ENCODE measurements around the gene PTPRG. TPM values are rescaled to one million over a fixed set of nuclear protein-coding genes. Genes with fewer than 3 reads are reported as not detected.

Gene PTPRG
- total RNA-seq, 1 experiment from 2014 or later: 0.74 TPM

- ATAC-seq (no peak), DNase-seq (ENCODE audit: low read depth, low spot score) (no peak)
- intact Hi-C loops (cut with micrococcal nuclease; ENCODE audit: unreplicated experiment): no loop called here
- no peak for TF ChIP-seq TCF7L2 (IDR thresholded peaks at IDR 0.05; ENCODE audit: low read depth, low read length)
- TF ChIP-seq SIN3A (IDR thresholded peaks at IDR 0.05; ENCODE audit: borderline replicate concordance, insufficient read depth, low read depth, low read length): no peak
- no peak for TF ChIP-seq REST (IDR thresholded peaks at IDR 0.05; ENCODE audit: insufficient read depth in 1 of 2, low read depth in 2 of 2, low read length in 1 of 2)
- no peak for TF ChIP-seq CTCF (IDR thresholded peaks at IDR 0.05)
- no peak for TF ChIP-seq POLR2AphosphoS5 (IDR thresholded peaks at IDR 0.05; ENCODE audit: low read depth, low read length)
- CTCF ChIA-PET: no interaction called here
- H3K27me3 ChIP-seq (ENCODE audit: control insufficient read depth, insufficient read depth, low read length): no peaks in the 10 kb centered on the region
- no peaks in the 10 kb centered on the region for H3K9me3 ChIP-seq (ENCODE audit: control insufficient read depth, insufficient read depth, low read depth, low read length)
- H3K27ac ChIP-seq (ENCODE audit: low read length): no peak overlapping the region
- no peaks in the 10 kb centered on the region for H3K4me1 ChIP-seq (ENCODE audit: control insufficient read depth, insufficient read depth, low read length)
- POLR2A ChIA-PET: no interaction called here
- no peaks in the 10 kb centered on the region for H3K36me3 ChIP-seq (ENCODE audit: control insufficient read depth, insufficient read depth, low read length)
- in situ Hi-C loops (cut with HindIII; ENCODE audit: low pct_unique_long_range_greater_than_20kb, low sequenced_read_pairs): no loop called here
- BruUV-seq (replicated peaks): no TSS peak
- H3K4me3 ChIP-seq (ENCODE audit: low read depth in 2 of 2, low read length in 2 of 2): no peak overlapping the region
Measured at GRCh38 chr3:61901986-61902385, 340.6 kb downstream of the PTPRG start.

- ChIA-PET POLR2A (no interaction called here), CTCF (no interaction called here)
- BruUV-seq (replicated peaks): no TSS peak
- H3K9me3 ChIP-seq (ENCODE audit: control insufficient read depth, insufficient read depth, low read depth, low read length): no peaks in the 10 kb centered on the region
- no peak overlapping the region for H3K27ac ChIP-seq (ENCODE audit: low read length)
- DNase-seq (ENCODE audit: low read depth, low spot score) (no peak), ATAC-seq (no peak)
- no peak for TF ChIP-seq SIN3A (IDR thresholded peaks at IDR 0.05; ENCODE audit: borderline replicate concordance, insufficient read depth, low read depth, low read length)
- no peak for TF ChIP-seq TCF7L2 (IDR thresholded peaks at IDR 0.05; ENCODE audit: low read depth, low read length)
- TF ChIP-seq POLR2AphosphoS5 (IDR thresholded peaks at IDR 0.05; ENCODE audit: low read depth, low read length): no peak
- no peak for TF ChIP-seq REST (IDR thresholded peaks at IDR 0.05; ENCODE audit: insufficient read depth in 1 of 2, low read depth in 2 of 2, low read length in 1 of 2)
- no peak for TF ChIP-seq CTCF (IDR thresholded peaks at IDR 0.05)
- no peak overlapping the region for H3K4me3 ChIP-seq (ENCODE audit: low read depth in 2 of 2, low read length in 2 of 2)
- no peaks in the 10 kb centered on the region for H3K36me3 ChIP-seq (ENCODE audit: control insufficient read depth, insufficient read depth, low read length)
- intact Hi-C loops (cut with micrococcal nuclease; ENCODE audit: unreplicated experiment) (no loop called here), in situ Hi-C loops (cut with HindIII; ENCODE audit: low pct_unique_long_range_greater_than_20kb, low sequenced_read_pairs) (no loop called here)
- H3K4me1 ChIP-seq (ENCODE audit: control insufficient read depth, insufficient read depth, low read length): no peaks in the 10 kb centered on the region
- no peaks in the 10 kb centered on the region for H3K27me3 ChIP-seq (ENCODE audit: control insufficient read depth, insufficient read depth, low read length)
Measured at GRCh38 chr3:61903074-61903473, 341.7 kb downstream of the PTPRG start.

Data from Panc1 (cell line).